Measurements from ENCODE around the gene SIT1. TPM values are rescaled to one million over a fixed set of nuclear protein-coding genes. Genes with fewer than 3 reads are reported as not detected.
"Not testable (repeated sequence)": the region's sequence is repeated elsewhere in the genome, so short reads cannot be mapped to it uniquely, and the experiment has no call there.

Gene SIT1
- total RNA-seq, 2 experiments from 2014 or later = 67.7 to 69.4 TPM

- not testable (repeated sequence) for H3K9me3 Mint-ChIP-seq, DNase-seq, H3K27me3 Mint-ChIP-seq
- H3K36me3 Mint-ChIP-seq = peaks cover 32% of the 10 kb centered on the region
- peak overlapping the region; percentile 90 for H3K27ac Mint-ChIP-seq
- peaks cover 67% of the 10 kb centered on the region for H3K4me1 Mint-ChIP-seq
- peak overlapping the region; percentile 54 for H3K4me3 Mint-ChIP-seq
Measured at GRCh38 chr9:35639225-35639624, 11.5 kb downstream of the SIT1 start.

- not testable (repeated sequence) for H3K27me3 Mint-ChIP-seq, DNase-seq, H3K9me3 Mint-ChIP-seq
- H3K4me3 Mint-ChIP-seq = peak overlapping the region; percentile 15
- H3K27ac Mint-ChIP-seq = peak overlapping the region; percentile 90
- peaks cover 68% of the 10 kb centered on the region for H3K4me1 Mint-ChIP-seq
- H3K36me3 Mint-ChIP-seq = peaks cover 32% of the 10 kb centered on the region
Measured at GRCh38 chr9:35638751-35639150, 12.0 kb downstream of the SIT1 start.

- H3K4me1 Mint-ChIP-seq = peaks cover 64% of the 10 kb centered on the region
- H3K4me3 Mint-ChIP-seq = not testable (repeated sequence)
Measured at GRCh38 chr9:35637427-35637955, 13.2 kb downstream of the SIT1 start.

GRCh38 chr9:35636877-35637246, 13.9 kb downstream of the SIT1 start:
- H3K27ac Mint-ChIP-seq = peak overlapping the region; percentile 87
- H3K9me3 Mint-ChIP-seq = not testable (repeated sequence)
- H3K4me1 Mint-ChIP-seq = peaks cover 64% of the 10 kb centered on the region

More at GRCh38 chr9:35637427-35637955, 13.2 kb downstream of the SIT1 start:
- peaks cover 29% of the 10 kb centered on the region for H3K36me3 Mint-ChIP-seq
- not testable (repeated sequence) for H3K27me3 Mint-ChIP-seq, H3K27ac Mint-ChIP-seq, H3K9me3 Mint-ChIP-seq, DNase-seq

GRCh38 chr9:35636135-35636876, 14.4 kb downstream of the SIT1 start:
- Mint-ChIP-seq H3K4me3 (no peak overlapping the region), H3K9me3 (peaks cover 8% of the 10 kb centered on the region), H3K4me1 (peaks cover 60% of the 10 kb centered on the region), H3K27me3 (no peaks in the 10 kb centered on the region), H3K36me3 (peaks cover 25% of the 10 kb centered on the region), H3K27ac (peak overlapping the region; percentile 87)
- DNase-seq = no peak

More at GRCh38 chr9:35636877-35637246, 13.9 kb downstream of the SIT1 start:
- H3K27me3 Mint-ChIP-seq, H3K4me3 Mint-ChIP-seq, DNase-seq: not testable (repeated sequence)
- H3K36me3 Mint-ChIP-seq = peaks cover 29% of the 10 kb centered on the region

- Mint-ChIP-seq H3K9me3 (peaks cover 8% of the 10 kb centered on the region), H3K4me3 (no peak overlapping the region), H3K27me3 (no peaks in the 10 kb centered on the region), H3K36me3 (peaks cover 20% of the 10 kb centered on the region), H3K27ac (peak overlapping the region; percentile 87), H3K4me1 (peaks cover 55% of the 10 kb centered on the region)
- no peak for DNase-seq
Measured at GRCh38 chr9:35635730-35636129, 15.0 kb downstream of the SIT1 start.

- no peak overlapping the region for H3K27ac Mint-ChIP-seq
Measured at GRCh38 chr9:35629597-35629996, 21.1 kb downstream of the SIT1 start.

GRCh38 chr9:35628389-35628991, 22.2 kb downstream of the SIT1 start:
- Mint-ChIP-seq H3K4me1 (peaks cover 10% of the 10 kb centered on the region), H3K36me3 (no peaks in the 10 kb centered on the region), H3K9me3 (no peaks in the 10 kb centered on the region), H3K4me3 (no peak overlapping the region), H3K27me3 (no peaks in the 10 kb centered on the region), H3K27ac (no peak overlapping the region)
- no peak for DNase-seq

More at GRCh38 chr9:35629597-35629996, 21.1 kb downstream of the SIT1 start:
- no peak for DNase-seq
- Mint-ChIP-seq H3K27me3 (no peaks in the 10 kb centered on the region), H3K4me1 (peaks cover 14% of the 10 kb centered on the region), H3K36me3 (no peaks in the 10 kb centered on the region), H3K4me3 (no peak overlapping the region), H3K9me3 (no peaks in the 10 kb centered on the region)

GRCh38 chr9:35627575-35627974, 23.2 kb downstream of the SIT1 start:
- Mint-ChIP-seq H3K4me1 (peaks cover 10% of the 10 kb centered on the region), H3K27ac (no peak overlapping the region), H3K27me3 (no peaks in the 10 kb centered on the region), H3K36me3 (no peaks in the 10 kb centered on the region), H3K4me3 (no peak overlapping the region), H3K9me3 (no peaks in the 10 kb centered on the region)
- DNase-seq = no peak

- no peaks in the 10 kb centered on the region for H3K27me3 Mint-ChIP-seq
- DNase-seq = peak; percentile 61
- H3K27ac Mint-ChIP-seq = peak overlapping the region; percentile 96
- H3K4me1 Mint-ChIP-seq = peaks cover 58% of the 10 kb centered on the region
- peaks cover 5% of the 10 kb centered on the region for H3K36me3 Mint-ChIP-seq
- H3K9me3 Mint-ChIP-seq = no peaks in the 10 kb centered on the region
- H3K4me3 Mint-ChIP-seq = peak overlapping the region; percentile 87
Measured at GRCh38 chr9:35619800-35620158, 31.0 kb downstream of the SIT1 start.

- Mint-ChIP-seq H3K36me3 (peaks cover 5% of the 10 kb centered on the region), H3K27me3 (no peaks in the 10 kb centered on the region), H3K4me3 (peak overlapping the region; percentile 87), H3K4me1 (peaks cover 58% of the 10 kb centered on the region), H3K27ac (peak overlapping the region; percentile 96), H3K9me3 (no peaks in the 10 kb centered on the region)
- peak; percentile 71 for DNase-seq
Measured at GRCh38 chr9:35618854-35619799, 31.6 kb downstream of the SIT1 start.

- DNase-seq = no peak
- peak within 1 kb of the TSS; percentile 96 for H3K27ac Mint-ChIP-seq
- H3K36me3 Mint-ChIP-seq = peaks cover 5% of the 10 kb centered on the region
- peak within 1 kb of the TSS; percentile 87 for H3K4me3 Mint-ChIP-seq
- H3K9me3 Mint-ChIP-seq = no peaks in the 10 kb centered on the region
- H3K4me1 Mint-ChIP-seq = peaks cover 58% of the 10 kb centered on the region
- H3K27me3 Mint-ChIP-seq = no peaks in the 10 kb centered on the region
Measured at GRCh38 chr9:35618325-35618727, 32.4 kb downstream of the SIT1 start, which contains the start of gene CD72. TSS of gene CD72 (minus strand) at chr9:35618413. CDS start at chr9:35618303, 110 bp downstream.

- H3K4me1 Mint-ChIP-seq = peaks cover 58% of the 10 kb centered on the region
Measured at GRCh38 chr9:35617548-35617947, 33.2 kb downstream of the SIT1 start.

GRCh38 chr9:35616681-35617459, 33.9 kb downstream of the SIT1 start:
- peaks cover 5% of the 10 kb centered on the region for H3K36me3 Mint-ChIP-seq
- H3K27me3 Mint-ChIP-seq = no peaks in the 10 kb centered on the region
- DNase-seq = peak; percentile 78
- H3K4me1 Mint-ChIP-seq = peaks cover 53% of the 10 kb centered on the region
- H3K27ac Mint-ChIP-seq = peak overlapping the region; percentile 96
- H3K9me3 Mint-ChIP-seq = no peaks in the 10 kb centered on the region
- H3K4me3 Mint-ChIP-seq = peak overlapping the region; percentile 87

More at GRCh38 chr9:35617548-35617947, 33.2 kb downstream of the SIT1 start:
- peaks cover 5% of the 10 kb centered on the region for H3K36me3 Mint-ChIP-seq
- no peak for DNase-seq
- H3K27ac Mint-ChIP-seq = peak overlapping the region; percentile 96
- H3K27me3 Mint-ChIP-seq = no peaks in the 10 kb centered on the region
- peak overlapping the region; percentile 87 for H3K4me3 Mint-ChIP-seq
- no peaks in the 10 kb centered on the region for H3K9me3 Mint-ChIP-seq
